Stimulated activated CD4-positive, alpha-beta T cell treated with anti-CD3 and anti-CD28 coated beads, Interleukin-4, amount 100 ng/mL, for 48 hours (primary cell): Measurements from ENCODE around the gene POLR2J3.
"Not testable (repeated sequence)": the region's sequence is repeated elsewhere in the genome, so short reads cannot be mapped to it uniquely, and the experiment has no call there.

Source experiments
- DNase-seq, 2 donors: peaks; one replicate each; pipeline ENCODE4 v3.0.0-alpha.2; 2020; ENCODE audit warnings: low read depth in 2 of 2

Gene POLR2J3

GRCh38 chr7:102572261-102573239 is at the start of gene POLR2J3:
TSS of gene POLR2J3 (minus strand) at chr7:102572583. CDS start at chr7:102572521, 62 bp downstream.
- peak; percentile 96 to 100 for DNase-seq

DNA sequence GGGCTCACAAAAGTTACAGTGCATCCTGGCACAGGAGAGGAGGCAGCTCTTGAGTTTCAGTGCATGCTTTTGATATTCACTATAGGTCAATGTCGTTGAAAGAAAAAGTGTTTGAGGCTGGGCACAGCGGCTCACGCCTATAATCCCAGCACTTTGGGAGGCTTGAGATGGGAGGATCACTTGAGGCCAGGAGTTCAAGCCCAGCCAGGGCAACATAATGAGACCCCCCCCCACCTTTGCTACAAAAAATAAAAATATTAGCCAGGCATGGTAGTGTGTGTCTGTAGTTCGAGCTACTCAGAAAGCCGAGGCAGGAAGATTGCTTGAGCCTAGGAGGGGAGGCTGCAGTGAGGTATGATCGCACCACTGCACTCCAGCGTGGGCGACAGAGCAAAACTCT is 45.7 kb upstream of the POLR2J3 start:
- not testable (repeated sequence) for DNase-seq

- not testable (repeated sequence) for DNase-seq
These were observed 44.2 kb upstream of the POLR2J3 start, which contains the start of gene RASA4 for GRCh38 chr7:102616507-102617125. TSS of gene RASA4 (minus strand) at chr7:102616756. CDS start at chr7:102616689, 67 bp downstream.

DNA sequence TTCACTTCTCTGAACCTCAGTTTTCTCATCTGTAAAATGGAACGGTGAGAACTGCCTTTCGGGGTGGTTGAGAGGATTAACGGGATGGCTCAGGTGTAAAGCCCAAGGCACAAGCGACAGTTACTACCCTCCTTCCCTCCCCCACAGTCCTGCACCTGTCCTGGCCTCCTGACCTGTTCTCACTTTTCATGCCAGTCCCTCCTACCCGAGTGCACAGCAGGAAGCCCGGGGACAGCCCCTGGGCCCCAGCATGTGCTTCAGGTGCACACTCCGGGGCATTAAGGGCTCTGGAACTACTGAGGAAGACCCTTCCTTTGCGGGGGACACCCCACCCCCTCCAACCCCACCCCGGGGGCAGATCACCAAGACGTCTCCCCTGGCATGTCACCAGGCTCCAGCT is 43.5 kb upstream of the POLR2J3 start:
- DNase-seq, result not testable (repeated sequence)

- DNase-seq, result not testable (repeated sequence)
These were observed 42.5 kb upstream of the POLR2J3 start for GRCh38 chr7:102614873-102615272.

- not testable (repeated sequence) for DNase-seq
These were observed 41.9 kb upstream of the POLR2J3 start for GRCh38 chr7:102614346-102614697.

DNA sequence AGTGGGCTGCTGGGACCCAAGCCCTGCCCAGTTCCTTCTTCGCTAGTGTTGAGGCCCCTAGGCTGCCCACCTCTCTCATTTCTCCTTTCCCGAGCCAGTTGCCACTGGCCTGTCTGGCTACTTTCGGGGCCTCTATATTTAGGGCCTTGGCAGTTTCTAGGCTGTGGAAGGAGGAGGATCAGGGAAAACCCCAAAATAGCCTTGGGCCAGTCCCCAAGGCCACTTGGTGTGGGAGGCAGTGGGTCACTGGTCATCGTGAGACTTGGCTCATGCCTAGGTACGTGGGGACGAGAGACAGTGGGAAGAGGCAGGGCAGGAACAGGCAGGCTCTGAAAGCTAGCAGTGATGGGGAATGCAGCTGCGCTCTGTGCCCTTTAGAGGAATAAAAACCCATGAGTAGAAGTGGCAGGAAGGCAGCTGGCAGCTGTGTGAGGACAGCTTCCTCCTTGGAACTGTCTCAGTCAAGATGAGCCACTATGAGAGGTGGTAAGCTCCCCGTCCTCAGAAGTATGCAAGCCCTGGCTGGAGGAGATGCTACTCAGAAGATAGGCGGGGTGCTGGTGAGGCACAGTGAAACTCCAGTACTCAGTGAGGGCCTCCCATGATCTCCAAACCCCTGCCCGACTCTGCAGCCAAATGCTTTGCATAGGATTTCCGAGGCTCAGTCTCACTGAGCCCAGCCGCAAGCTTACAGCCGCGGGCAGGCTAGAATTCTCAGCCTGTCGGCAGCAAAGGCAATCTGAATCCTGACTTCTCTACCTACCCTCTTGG is 41.4 kb upstream of the POLR2J3 start:
- not testable (repeated sequence) for DNase-seq

GRCh38 chr7:102611675-102612325 is 39.4 kb upstream of the POLR2J3 start:
- not testable (repeated sequence) for DNase-seq

DNA sequence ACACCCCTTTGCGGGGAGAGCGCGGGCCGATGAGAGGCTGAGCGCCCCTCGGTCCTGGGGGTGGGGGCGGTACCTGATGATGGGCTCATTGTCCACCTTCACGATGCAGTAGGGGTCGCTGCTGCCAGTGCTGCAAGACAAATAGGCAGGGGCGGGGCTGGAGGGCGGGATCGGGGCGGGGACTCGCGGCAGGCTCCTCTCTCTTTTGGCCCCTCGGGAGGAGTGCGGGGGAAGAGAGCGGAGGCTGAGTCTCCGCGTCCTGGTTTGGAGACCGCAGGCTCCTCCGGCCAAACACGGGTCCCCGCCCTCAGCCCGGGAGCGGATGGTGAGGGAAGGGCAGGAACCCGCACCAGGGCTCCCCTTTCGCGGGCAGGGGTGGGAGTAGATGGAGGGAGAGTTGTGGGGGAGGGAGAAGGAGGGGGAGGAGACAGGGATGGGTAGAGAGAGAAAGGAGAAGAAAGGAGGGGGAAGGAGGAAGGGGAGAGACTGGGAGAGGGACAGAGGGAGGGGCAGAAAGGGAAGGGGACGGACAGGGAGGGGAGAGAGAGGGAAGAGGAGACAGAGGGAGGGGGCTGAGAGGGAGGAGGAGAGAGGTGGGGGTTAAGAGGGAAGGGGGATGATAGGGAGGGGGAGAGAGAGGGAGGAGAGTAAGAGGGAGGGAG is 38.8 kb upstream of the POLR2J3 start:
- not testable (repeated sequence) for DNase-seq

- DNase-seq, result not testable (repeated sequence)
These were observed 38.1 kb upstream of the POLR2J3 start for GRCh38 chr7:102610441-102610840.

- DNase-seq, result not testable (repeated sequence)
These were observed 37.4 kb upstream of the POLR2J3 start for GRCh38 chr7:102609734-102610133.

DNA sequence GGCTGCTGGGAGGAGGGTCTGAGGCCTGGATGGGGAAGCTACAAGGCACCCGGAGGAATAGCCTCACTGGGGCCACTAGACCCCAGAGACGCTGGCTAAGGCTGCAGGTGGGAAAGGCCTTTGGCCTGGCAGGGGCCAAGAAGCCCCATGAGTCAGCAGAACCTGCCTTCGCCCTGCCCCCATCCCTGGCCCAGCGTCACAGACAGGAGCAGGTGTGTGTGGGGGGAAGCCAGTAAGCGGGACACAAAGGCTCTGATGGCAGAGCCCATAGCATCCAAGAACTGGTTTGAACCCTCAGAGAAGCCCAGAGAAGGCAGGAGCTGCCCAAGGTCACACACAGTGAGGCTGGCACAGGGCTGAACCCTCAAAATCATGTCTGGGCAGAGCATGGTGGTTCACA is 34.5 kb upstream of the POLR2J3 start:
- not testable (repeated sequence) for DNase-seq

DNA sequence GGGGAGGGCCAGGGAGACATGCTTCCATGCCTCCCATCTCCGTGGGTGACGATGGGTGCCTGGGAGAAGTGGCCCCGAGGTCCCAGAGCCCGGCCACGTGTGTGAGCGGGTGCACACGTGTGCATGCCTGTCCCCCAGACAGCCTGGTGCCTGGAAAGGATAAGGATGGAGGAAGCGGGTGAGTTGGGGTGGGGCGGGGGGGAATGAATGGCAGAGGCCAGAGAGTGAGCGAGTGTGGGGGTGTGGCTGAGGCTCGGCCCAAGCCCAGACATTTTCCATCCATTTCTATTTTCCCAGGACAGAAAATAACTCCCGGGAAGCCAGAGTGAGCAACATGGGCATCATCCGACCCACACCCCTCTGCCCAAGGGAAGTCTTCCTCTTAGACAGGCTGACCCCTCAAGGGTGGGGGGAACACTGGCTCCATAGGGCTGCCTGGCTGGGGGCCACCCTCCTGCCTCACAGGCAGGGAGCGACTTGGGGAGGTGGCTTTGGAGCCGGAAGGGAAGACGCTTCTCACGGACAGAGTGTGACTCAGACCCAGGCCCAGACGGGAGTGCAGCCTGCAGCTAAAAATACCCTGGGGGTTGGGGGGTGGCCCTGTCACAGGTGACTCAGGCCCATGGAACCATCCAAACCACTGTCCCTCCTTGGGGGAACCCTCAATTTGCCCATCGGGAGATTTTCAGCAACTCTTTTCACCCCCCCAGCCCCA is 32.2 kb upstream of the POLR2J3 start:
- DNase-seq, result not testable (repeated sequence)

- DNase-seq, result not testable (repeated sequence)
These were observed 29.9 kb upstream of the POLR2J3 start for GRCh38 chr7:102602317-102602716.

GRCh38 chr7:102599699-102600098 is 27.3 kb upstream of the POLR2J3 start:
- DNase-seq, result not testable (repeated sequence)

DNA sequence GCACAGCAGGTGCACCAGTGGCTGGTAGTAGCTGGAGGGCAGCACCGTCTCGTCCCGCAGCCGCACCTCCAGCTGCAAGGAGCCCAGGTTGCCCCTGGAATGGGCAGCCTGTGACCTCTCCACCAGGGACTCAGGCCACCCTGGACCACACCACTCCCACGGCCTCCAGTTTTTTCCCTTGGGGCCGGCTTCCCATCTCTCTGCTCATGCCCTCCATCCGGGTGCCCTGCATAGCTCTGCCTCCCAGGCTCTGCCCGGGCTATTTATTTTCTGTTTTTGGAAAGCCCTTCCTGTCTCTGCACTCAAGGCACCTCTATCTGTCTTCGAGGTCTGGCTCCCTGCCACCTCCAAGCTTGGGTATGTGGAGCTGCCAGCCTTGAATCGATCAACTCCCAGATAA is 23.7 kb upstream of the POLR2J3 start:
- DNase-seq, result not testable (repeated sequence)

DNA sequence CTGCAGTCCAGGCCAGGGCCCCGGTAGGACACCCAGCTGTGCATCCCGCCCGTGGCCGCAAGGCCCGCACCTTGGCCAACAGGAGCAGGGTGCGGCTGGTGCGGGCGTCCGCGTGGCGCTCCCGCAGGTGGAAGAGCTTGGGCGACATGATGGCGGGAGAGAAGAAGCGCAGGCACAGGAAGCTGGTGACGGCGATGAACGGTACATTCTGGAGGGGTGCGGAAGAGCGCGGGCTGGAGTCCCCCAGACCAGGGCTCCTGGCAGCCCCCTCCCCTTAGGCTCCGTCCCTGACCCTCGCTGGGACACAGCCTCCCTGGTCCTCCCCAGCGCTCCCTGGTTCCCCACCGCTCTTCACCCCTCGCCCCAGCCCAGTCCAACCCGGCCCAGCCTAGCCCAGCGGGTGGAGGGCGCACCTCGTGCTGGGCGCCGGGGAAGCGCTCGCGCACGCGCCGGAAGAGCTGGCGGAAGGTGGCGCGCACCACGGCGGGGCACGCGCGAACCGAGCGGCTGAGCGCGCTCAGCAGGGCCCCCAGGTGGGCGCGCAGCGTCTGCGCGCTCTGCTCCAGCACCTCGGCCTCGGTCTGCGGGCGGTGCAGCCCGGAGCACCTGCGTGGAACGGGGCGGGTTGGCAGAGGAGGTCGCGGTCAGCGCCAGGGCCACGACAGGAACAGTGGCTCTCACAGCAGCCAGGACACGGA is 21.4 kb upstream of the POLR2J3 start:
- DNase-seq, result not testable (repeated sequence)

- DNase-seq, result not testable (repeated sequence)
These were observed 20.2 kb upstream of the POLR2J3 start for GRCh38 chr7:102592477-102593019.

GRCh38 chr7:102589857-102590256 is 17.5 kb upstream of the POLR2J3 start:
- DNase-seq, result not testable (repeated sequence)
